HCT116 (cell line): ENCODE results near the gene LRCH4. TPM values are rescaled to one million over a fixed set of nuclear protein-coding genes. Genes with fewer than 3 reads are reported as not detected.

Experiments
- ATAC-seq: fragments of 200-7000 bp; cut with Tn5 transposase; 2 replicates; pipeline ENCODE4 v1.9.1; 2020; ENCODE audit warnings: mild to moderate bottlenecking, moderate library complexity
- BruUV-seq: library from RNA; stranded (reverse); fragments of 400-500 nt; replicated peaks from 2 replicates; lab custom pipeline; 2021; lab: Mats Ljungman, UMichigan
- CTCF ChIA-PET: fragments of 300-600 bp; sonication (Branson Sonifier 250); formaldehyde crosslinking; loops from one replicate; lab custom pipeline; 2021; ENCODE audit warnings: antibody characterized with exemption; lab: Charles Lee
- POLR2A ChIA-PET: fragments of 300-600, 350-600 bp; sonication (Branson Sonifier 250); formaldehyde crosslinking; loops from one replicate; lab custom pipeline; 2021; ENCODE audit warnings: antibody characterized with exemption; lab: Charles Lee
- RAD21 ChIA-PET, 2 experiments: fragments of 300-600 bp; sonication (Branson Sonifier 250); formaldehyde crosslinking; loops; one replicate each; lab custom pipeline; 2023; ENCODE audit warnings: low total read pairs in 2 of 2; ENCODE audit not compliant: uncharacterized antibody in 2 of 2, unreplicated experiment in 2 of 2, low non-redundant PET in 1 of 2; lab: Charles Lee
- DNase-seq: peaks from one replicate; pipeline ENCODE4 v3.0.0-alpha.2; 2010; ENCODE audit warnings: low read depth, low spot score
- H2AFZ ChIP-seq: fragments of 200-600 bp; shearing (Covaris generic), sonication (generic); 2 replicates; pipeline ENCODE4 v1.6.1; 2017; ENCODE audit warnings: low read depth, mixed run types, mixed read lengths, antibody characterized with exemption, low read length; ENCODE audit not compliant: poor library complexity, severe bottlenecking
- H3K27ac ChIP-seq: 2 replicates; pipeline ENCODE4 v1.5.1; 2012; ENCODE audit warnings: low read depth, low read length
- H3K27me3 ChIP-seq: fragments of 200-600 bp; sonication (generic); 2 replicates; pipeline ENCODE4 v1.6.1; 2016; ENCODE audit warnings: mixed run types, low read length, mixed read lengths; ENCODE audit not compliant: insufficient read depth
- H3K36me3 ChIP-seq, 2 experiments: fragments of 200-500 bp in 1 of 2; fragments of 200-600 bp in 1 of 2; sonication (Bioruptor generic) in 1 of 2; sonication (generic) in 1 of 2; 2 replicates each; pipeline versions ENCODE4 v1.5.1 to v1.6.1; 2014 to 2016; ENCODE audit warnings: low read length in 2 of 2, inconsistent platforms in 1 of 2, mixed read lengths in 1 of 2, mixed run types in 1 of 2; ENCODE audit not compliant: insufficient read depth in 2 of 2, control insufficient read depth in 1 of 2
- H3K4me1 ChIP-seq, 2 experiments: fragments of 200-600 bp in 1 of 2; sonication (generic) in 1 of 2; 2 replicates each; pipeline versions ENCODE4 v1.5.1 to v1.6.1; 2012 to 2017; ENCODE audit warnings: low read length in 2 of 2, inconsistent platforms in 1 of 2, mild to moderate bottlenecking in 1 of 2, mixed read lengths in 1 of 2, mixed run types in 1 of 2, moderate library complexity in 1 of 2; ENCODE audit not compliant: insufficient read depth in 2 of 2, control insufficient read depth in 1 of 2
- H3K4me2 ChIP-seq: fragments of 200-600 bp; sonication (generic); 2 replicates; pipeline ENCODE4 v1.6.1; 2017; ENCODE audit warnings: mixed run types, low read length, mixed read lengths
- H3K4me3 ChIP-seq, 2 experiments: fragments of 200-600 bp in 1 of 2; sonication (generic) in 1 of 2; replicated peaks in 1 of 2; 2 replicates each; pipeline ENCODE4 v1.5.1; 2011 to 2016; ENCODE audit warnings: low read length in 2 of 2, control low read depth in 1 of 2, low read depth in 1 of 2, mild to moderate bottlenecking in 1 of 2, mixed read lengths in 1 of 2, mixed run types in 1 of 2
- H3K79me2 ChIP-seq: fragments of 200-600 bp; sonication (generic); 2 replicates; pipeline ENCODE4 v1.6.1; 2017; ENCODE audit warnings: mild to moderate bottlenecking, mixed run types, low read length, moderate library complexity, mixed read lengths; ENCODE audit not compliant: insufficient read depth
- H3K9ac ChIP-seq: fragments of 200-600 bp; sonication (generic); 2 replicates; pipeline ENCODE4 v1.6.1; 2016; ENCODE audit warnings: low read length, mixed read lengths
- H3K9me2 ChIP-seq: fragments of 200-600 bp; sonication (generic), shearing (Covaris generic); 2 replicates; pipeline ENCODE4 v1.6.1; 2017; ENCODE audit warnings: mixed run types, mild to moderate bottlenecking, moderate library complexity; ENCODE audit not compliant: insufficient read depth
- H3K9me3 ChIP-seq, 2 experiments: fragments of 200-500 bp in 1 of 2; fragments of 200-600 bp in 1 of 2; sonication (Bioruptor generic) in 1 of 2; sonication (generic) in 1 of 2; 2 replicates each; pipeline ENCODE4 v1.6.1; 2014 to 2017; ENCODE audit warnings: low read length in 2 of 2, mixed read lengths in 2 of 2, inconsistent platforms in 1 of 2, low read depth in 1 of 2, mild to moderate bottlenecking in 1 of 2, mixed run types in 1 of 2, moderate library complexity in 1 of 2; ENCODE audit not compliant: control insufficient read depth in 1 of 2, insufficient read depth in 1 of 2
- H4K20me1 ChIP-seq: fragments of 200-600 bp; sonication (generic), shearing (Covaris generic); 2 replicates; pipeline ENCODE4 v1.6.1; 2017; ENCODE audit warnings: mixed run types, mild to moderate bottlenecking, moderate library complexity; ENCODE audit not compliant: insufficient read depth
- CEBPB ChIP-seq: IDR thresholded peaks from 2 replicates; pipeline ENCODE4 v1.6.1; 2012; ENCODE audit warnings: low read depth
- CTCF ChIP-seq, 3 experiments: fragments of 200-600 bp in 1 of 3; sonication (generic) in 1 of 3; IDR thresholded peaks in 2 of 3; conservative IDR thresholded peaks in 1 of 3; 2 replicates each; pipeline ENCODE4 v1.5.1; 2012 to 2017; ENCODE audit warnings: low read depth in 2 of 3, low read length in 2 of 3, antibody characterized with exemption in 1 of 3, borderline replicate concordance in 1 of 3, control low read depth in 1 of 3, mild to moderate bottlenecking in 1 of 3, mixed read lengths in 1 of 3, mixed run types in 1 of 3, moderate library complexity in 1 of 3; ENCODE audit not compliant: insufficient read depth in 1 of 3
- POLR2AphosphoS5 ChIP-seq: IDR thresholded peaks from 2 replicates; pipeline ENCODE4 v1.6.1; 2011; ENCODE audit warnings: mild to moderate bottlenecking, low read depth, low read length, moderate library complexity
- intact Hi-C: fragments of 100-400 bp; cut with micrococcal nuclease; formaldehyde crosslinking; loops from 2 replicates; pipeline ENCODE4 v1.10.0; 2022
- total RNA-seq: library from RNA; stranded (reverse); gene quantifications from one replicate; pipeline ENCODE4 v1.2.1, GENCODE V29; 2021; ENCODE audit not compliant: unreplicated experiment

LRCH4 gene
- total RNA-seq, 1 experiment from 2014 or later: 47.9 TPM

DNA sequence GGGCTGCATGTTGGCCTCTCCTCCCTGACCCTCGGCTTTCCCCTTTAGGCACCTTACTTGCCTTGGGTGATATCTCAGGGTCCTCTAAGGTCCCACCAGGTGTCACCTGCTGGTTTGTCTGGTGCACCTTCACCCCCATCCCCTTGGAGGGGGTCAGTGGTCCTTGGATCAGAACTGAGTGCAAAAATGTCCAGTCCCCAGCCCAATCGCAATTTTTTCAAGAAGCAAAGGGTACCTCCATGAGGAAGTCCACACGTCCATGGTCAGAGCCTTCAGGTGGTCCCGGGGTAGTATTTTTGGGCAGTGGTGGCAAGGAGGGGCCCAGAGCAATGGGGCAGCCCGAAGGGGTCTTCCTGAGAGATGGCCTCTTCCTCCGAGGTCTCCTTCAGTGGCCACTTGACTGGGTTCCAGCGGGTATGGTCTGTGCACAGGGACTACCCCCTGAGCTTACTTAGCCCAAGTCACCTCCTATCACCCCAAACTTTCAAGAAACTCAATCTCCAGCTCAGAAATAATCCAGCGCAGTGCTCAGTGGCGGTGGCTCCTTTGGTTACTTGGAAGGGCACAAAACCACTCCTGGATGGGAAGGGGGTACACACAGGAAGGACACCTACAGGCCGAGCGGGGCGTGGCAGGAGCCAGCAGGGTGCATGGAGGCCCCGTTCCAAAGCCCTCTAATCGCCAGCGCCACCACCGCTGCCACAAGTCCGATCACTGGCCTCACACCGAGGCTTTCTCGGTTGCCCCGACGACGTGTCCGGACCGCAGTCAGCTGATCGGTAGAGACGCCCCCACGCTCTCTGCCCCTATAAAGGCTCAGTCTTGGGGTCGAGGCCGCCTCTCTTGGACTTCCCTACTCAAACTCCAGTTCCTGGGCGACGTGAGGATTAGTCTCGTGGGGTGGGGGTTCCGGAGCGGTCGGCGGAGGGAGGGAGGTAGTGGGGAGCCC lies 16.8 kb downstream of the LRCH4 start:
- ATAC-seq (peak; percentile 71), DNase-seq (no peak)
- BruUV-seq: no TSS peak
- H3K4me3 ChIP-seq: no peak overlapping the region
- peaks cover 17 to 50% of the 10 kb centered on the region in 2 experiments for H3K4me1 ChIP-seq
- TF ChIP-seq CEBPB: no peak
- TF ChIP-seq POLR2AphosphoS5: 0 out of 2 replicates have a peak, but pooled peaks have one; percentile 19
- TF ChIP-seq CTCF (IDR thresholded peaks at IDR 0.05 in 2 of 3, conservative IDR thresholded peaks at IDR 0.05 in 1 of 3; ENCODE audit: borderline replicate concordance in 1 of 3, insufficient read depth in 1 of 3, low read depth in 2 of 3, low read length in 2 of 3): peak; percentile 17 to 41 (median 37); a peak in 4 of 6 replicates
- ChIA-PET POLR2A (interaction anchor here (1.4 kb wide), 1 partner anchor 17 kb away, joined by 4 read pairs; the partner anchor contains the start of genes FBXO24 and LRCH4), RAD21 (no interaction called here), CTCF (interaction anchor here (1.2 kb wide), 1 partner anchor 9 kb away, joined by 5 read pairs; no protein-coding TSS in a partner anchor)
- no peaks in the 10 kb centered on the region for H4K20me1 ChIP-seq
- intact Hi-C loops: no loop called here
- no peak overlapping the region for H3K27ac ChIP-seq
- no peak overlapping the region for H2AFZ ChIP-seq
- no peaks in the 10 kb centered on the region for H3K9me3 ChIP-seq
- no peaks in the 10 kb centered on the region for H3K27me3 ChIP-seq
- no peak overlapping the region for H3K9ac ChIP-seq
- no peak overlapping the region for H3K4me2 ChIP-seq
- no peaks in the 10 kb centered on the region for H3K79me2 ChIP-seq
- H3K9me2 ChIP-seq: no peaks in the 10 kb centered on the region
- no peaks in the 10 kb centered on the region for H3K36me3 ChIP-seq
